Activated effector memory CD4-positive, alpha-beta T cell treated with anti-CD3 and anti-CD28 coated beads, Interleukin-2, amount 50 U/mL, for 16 hours (primary cell): Measurements from ENCODE around the gene SLF1.

ENCODE experiments used
- DNase-seq: peaks from one replicate; pipeline ENCODE4 v3.0.0-alpha.2; 2020

The SLF1 gene

DNA sequence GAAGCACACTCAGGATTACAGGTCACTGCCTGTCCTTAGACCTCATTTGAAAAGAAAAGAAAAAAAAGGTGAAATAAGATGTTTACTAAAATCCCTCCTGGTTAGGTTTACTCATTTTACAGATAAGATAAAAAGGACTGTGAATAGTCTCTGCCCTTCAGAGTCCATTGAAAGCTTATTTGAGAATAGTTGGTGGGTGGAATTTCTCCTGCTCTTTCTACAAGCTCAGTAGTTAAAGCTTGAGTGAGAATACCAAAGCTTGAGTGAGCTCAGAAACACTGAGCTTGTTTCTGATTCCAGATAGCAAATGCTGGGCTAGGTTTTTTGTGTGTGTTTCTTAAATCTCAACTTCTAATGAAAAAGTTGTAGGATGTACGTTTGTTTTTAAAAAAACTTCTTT lies 106.7 kb downstream of the SLF1 start:
- no peak for DNase-seq

DNA sequence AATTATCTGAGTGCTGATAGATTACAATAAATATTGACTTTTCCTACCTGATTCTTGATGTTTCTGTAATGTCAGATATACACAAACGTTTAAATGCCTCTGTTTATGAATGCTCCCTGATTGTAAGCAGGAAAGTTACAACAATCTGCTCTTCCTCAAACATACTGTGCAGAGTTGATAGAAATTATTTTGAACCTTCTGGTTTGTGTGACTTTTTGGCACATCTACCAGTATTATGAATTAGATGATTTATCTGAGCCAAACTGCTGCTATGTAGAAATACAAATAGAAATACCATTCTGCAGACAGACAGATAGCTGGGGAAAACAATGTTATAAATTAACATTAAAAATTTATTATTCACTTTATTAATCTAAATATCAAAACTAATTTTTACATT lies 113.0 kb downstream of the SLF1 start:
- no peak for DNase-seq

DNA sequence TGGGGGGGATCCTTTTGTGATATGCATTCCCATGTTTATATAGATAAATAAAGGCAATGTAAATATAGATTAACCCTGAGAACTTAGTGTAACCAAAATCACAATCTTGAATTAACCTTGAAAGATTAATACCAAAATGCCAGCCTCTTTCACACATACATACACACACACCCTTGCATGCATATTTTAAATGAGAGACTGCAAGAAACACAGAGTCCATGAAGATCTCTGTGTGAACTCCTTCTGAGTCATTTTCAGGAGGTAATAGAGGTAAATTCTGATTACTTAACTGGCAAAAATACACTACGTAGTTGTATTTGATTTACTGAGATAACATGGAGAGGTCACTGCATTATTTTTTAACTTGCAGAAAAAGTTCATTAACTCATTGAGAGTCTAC lies 118.0 kb downstream of the SLF1 start:
- no peak for DNase-seq

GRCh38 chr5:94740286-94740685 lies 121.8 kb downstream of the SLF1 start:
- DNase-seq: no peak

DNA sequence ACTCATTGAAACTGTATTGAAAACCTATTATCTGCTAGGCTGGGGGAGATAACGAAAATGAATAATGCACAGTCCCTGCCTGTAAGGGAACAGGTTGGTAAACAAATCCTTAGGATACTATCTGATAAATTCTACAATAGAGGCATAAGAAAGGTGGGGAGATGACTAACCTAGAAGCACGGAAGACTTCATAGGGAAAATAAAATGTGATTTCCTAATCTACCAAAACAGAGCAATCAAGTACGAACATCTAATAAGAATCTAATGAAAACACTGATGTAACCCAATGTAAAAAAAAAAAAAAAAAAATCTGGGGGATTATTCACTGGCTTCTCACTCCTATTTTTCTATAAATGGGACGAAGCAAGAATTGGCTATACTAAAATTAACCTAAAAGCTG lies 124.4 kb downstream of the SLF1 start:
- no peak for DNase-seq

GRCh38 chr5:94744906-94745305 lies 126.4 kb downstream of the SLF1 start:
- no peak for DNase-seq

DNA sequence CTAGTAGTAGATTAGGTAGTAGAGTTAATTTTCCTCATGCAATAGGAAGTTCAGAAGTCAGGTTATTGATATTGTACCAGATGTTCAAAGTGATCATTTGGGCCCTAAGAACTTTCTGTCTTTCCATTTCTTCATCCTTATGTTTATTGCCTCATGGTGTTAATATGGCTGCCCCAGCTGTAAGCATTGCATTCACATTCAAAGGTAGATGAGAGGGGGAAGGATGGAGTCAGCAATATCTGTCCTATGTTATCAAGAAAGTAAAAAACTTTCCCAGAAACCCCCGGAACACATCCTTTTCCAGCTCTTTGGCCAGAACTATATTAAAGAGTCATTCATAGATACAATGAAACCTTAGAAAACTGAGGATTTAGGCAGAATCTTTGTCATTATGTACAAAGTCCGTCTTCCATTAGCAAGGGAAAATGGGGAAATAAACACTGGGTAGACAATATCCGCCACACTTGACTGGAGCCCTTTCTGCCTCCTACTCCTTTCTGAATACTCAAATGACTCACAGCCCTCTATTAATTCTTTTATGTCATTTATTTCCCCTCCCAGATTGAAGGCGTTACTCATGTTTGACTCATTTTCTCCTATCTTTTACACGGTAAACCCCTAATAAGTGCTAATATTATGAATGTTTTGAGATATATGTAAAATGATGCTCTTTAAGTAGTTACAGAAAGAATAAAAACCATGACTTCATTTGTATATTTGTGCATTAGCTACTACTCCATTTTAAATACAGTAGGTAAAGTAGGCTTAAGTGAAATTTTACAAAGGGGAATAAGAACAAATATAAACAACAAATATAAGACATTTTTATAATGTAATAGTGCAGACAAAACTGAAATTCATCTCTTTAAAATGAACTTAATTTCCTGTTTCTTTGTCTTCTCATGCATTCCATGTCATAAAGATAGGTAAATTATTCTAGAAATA lies 127.6 kb downstream of the SLF1 start:
- no peak for DNase-seq

GRCh38 chr5:94746731-94747124 lies 128.3 kb downstream of the SLF1 start:
- DNase-seq: no peak
